GM12864 (cell line): ENCODE data around the gene COPS9.

ENCODE experiments used
- DNase-seq: peaks from one replicate; pipeline ENCODE4 v3.0.0-alpha.2; 2011; ENCODE audit warnings: low read depth
- H3K4me3 ChIP-seq: 2 replicates; pipeline ENCODE4 v1.5.1; 2011; ENCODE audit warnings: mild to moderate bottlenecking, low read depth, low read length, control low read depth
- TF ChIP-seq, protein P1 (sequence below): IDR thresholded peaks from 2 replicates; pipeline ENCODE4 v1.5.1; 2011; ENCODE audit warnings: low read depth, mild to moderate bottlenecking, moderate library complexity, low read length, control low read depth, inconsistent platforms; ENCODE audit errors: missing control alignments

The COPS9 gene

DNA sequence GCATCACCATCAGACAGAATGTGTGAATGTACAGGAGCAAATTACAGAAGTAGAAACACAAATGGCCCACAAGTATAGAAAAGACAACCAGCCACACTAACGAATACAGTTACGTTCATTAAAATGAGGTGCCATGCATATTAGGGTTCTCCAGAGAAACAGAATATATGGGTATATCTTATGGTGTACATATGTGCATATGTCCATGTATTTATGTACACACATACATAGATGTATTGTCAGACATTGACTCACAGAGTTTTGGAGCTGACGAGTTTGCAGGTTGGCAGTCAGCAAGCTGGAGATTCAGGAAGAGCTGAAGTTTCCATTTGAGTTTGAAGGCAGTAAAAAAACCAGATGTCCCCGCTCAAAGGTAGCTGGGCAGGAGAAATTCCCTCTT, 33.0 kb downstream of the COPS9 start:
- TF ChIP-seq, protein P1, sequence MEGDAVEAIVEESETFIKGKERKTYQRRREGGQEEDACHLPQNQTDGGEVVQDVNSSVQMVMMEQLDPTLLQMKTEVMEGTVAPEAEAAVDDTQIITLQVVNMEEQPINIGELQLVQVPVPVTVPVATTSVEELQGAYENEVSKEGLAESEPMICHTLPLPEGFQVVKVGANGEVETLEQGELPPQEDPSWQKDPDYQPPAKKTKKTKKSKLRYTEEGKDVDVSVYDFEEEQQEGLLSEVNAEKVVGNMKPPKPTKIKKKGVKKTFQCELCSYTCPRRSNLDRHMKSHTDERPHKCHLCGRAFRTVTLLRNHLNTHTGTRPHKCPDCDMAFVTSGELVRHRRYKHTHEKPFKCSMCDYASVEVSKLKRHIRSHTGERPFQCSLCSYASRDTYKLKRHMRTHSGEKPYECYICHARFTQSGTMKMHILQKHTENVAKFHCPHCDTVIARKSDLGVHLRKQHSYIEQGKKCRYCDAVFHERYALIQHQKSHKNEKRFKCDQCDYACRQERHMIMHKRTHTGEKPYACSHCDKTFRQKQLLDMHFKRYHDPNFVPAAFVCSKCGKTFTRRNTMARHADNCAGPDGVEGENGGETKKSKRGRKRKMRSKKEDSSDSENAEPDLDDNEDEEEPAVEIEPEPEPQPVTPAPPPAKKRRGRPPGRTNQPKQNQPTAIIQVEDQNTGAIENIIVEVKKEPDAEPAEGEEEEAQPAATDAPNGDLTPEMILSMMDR, result no peak
- no peak for DNase-seq
- H3K4me3 ChIP-seq, result no peak overlapping the region

DNA sequence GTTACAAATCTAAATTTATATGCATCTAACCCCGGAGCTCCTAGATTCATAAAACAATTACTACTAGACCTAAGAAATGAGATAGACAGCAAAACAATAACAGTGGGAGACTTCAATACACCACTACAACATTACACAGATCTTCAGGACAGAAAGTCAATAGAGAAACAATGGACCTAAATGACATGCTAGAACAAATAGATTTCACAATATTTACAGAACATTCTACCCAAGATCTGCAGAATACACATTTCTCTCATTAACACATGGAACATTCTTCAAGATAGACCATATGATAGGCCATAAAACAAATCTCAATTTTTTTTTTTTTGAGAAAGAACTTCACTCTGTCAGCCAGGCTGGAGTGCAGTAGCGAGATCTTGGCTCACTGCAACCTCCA, 37.8 kb downstream of the COPS9 start:
- no peak overlapping the region for H3K4me3 ChIP-seq
- TF ChIP-seq, protein P1, result no peak
- DNase-seq, result no peak

DNA sequence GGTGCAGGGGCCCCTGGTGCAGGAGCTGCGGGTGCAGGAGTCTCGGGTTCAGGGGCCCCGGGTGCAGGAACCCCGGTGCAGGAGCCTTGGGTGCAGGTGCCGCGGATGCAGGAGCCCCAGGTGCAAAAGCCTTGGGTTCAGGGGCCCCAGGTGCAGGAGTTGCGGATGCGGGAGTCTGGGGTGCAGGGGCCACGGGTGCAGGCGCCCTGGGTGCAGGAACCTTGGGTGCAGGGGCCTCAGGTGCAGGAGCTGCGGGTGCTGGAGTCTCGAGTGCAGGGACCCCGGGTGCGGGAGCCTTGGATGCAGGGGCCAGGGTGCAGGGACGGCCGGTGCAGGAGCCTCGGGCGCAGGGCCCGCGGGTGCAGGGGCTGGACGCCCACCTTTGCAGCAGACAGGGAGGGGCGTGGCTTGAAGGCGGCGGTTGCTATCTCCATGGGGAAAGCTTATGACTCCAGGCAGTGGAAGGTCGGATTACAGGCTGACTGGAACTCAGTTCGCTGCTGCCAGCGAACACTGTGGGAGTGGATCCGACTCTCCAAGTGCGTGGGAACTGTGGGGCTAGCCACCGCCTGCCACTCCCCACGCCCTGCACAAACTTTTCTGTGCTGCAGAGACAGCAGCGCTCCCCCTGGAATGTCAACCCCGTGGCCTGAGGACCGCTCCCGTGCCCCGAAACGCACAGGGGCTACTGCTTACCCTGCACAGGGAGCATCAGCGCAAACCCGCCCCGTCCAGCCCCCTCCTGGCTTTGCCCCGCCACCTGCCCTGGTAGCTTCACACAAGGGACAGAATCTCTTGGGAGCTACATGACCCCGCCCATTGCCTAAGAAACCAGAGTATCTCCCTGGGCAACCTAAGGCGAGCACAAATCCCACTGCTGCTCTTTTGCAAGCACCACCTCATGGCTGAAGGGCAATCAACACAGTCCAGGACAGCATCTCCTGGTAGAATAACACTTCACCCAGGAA, 40.3 kb downstream of the COPS9 start:
- no peak for DNase-seq
- no peak overlapping the region for H3K4me3 ChIP-seq
- TF ChIP-seq, protein P1, result no peak

DNA sequence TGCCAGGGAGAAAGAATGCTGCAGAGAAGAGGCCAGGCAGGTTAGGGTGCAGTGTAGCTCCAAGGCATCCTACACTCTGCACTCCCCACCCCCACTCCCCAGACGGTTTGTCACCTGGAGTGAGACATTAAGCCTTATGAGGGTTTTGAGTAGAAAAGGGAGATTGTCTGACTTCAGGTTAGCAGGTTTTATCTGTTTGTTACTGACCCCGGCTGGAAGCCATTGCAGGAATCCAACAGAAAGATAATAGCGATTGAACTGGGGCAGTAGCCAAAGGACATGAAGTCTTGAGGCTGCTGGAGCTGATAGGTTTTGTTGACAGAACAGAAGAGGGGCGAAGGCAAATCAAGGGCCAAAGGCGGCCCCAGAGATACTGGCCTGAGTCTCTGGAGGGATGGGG, 46.8 kb downstream of the COPS9 start:
- no peak overlapping the region for H3K4me3 ChIP-seq
- TF ChIP-seq, protein P1, result no peak
- DNase-seq, result no peak

DNA sequence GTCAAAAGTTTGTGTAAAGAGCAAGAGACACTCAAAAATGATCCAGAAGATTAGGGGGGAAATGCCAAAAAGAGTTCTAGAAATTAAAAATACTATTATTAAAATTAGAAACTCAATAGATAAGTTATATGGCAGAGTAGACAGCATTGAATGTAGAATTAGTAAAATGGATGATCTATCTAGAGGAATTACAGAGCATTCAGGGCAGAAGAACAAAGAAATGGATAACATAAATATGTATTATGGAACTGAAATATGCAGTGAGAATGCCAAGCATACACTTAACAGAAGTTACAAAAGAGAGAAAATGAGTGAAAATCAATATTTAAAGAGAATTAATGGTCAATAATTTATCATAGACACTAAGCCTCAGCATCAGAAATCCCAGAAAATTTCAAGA, 49.5 kb downstream of the COPS9 start:
- TF ChIP-seq, protein P1, result no peak
- DNase-seq, result no peak
- H3K4me3 ChIP-seq, result no peak overlapping the region
